ENCODE data around the gene NCOA6. TPM values are rescaled to one million over a fixed set of nuclear protein-coding genes. Genes with fewer than 3 reads are reported as not detected.

The NCOA6 gene
- total and polyA plus RNA-seq, 2 donors (not counting 1 experiment from before 2014, with no cell fraction given): 16.0 to 31.9 TPM

GRCh38 chr20:34754611-34755010, 70.8 kb downstream of the NCOA6 start:
- POLR2A ChIA-PET: no interaction called here
- Histone ChIP-seq H4K20me1 (ENCODE audit: control insufficient read depth, insufficient read depth, low read length, poor library complexity, severe bottlenecking) (no peaks in the 10 kb centered on the region), H3K9ac (ENCODE audit: low read length) (no peak overlapping the region), H3K9me3 (ENCODE audit: control extremely low read depth in 1 of 3, control insufficient read depth in 2 of 3, insufficient read depth in 1 of 3, low read length in 2 of 3) (no peaks in the 10 kb centered on the region), H3K79me2 (ENCODE audit: control insufficient read depth, insufficient read depth, low read length) (no peaks in the 10 kb centered on the region), H3K4me3 (ENCODE audit: control extremely low read depth in 1 of 5, extremely low read depth in 1 of 5, insufficient read depth in 1 of 5, low read depth in 2 of 5, low read length in 4 of 5) (no peak overlapping the region), H3K36me3 (replicated peaks in 1 of 2; ENCODE audit: control extremely low read depth in 1 of 2, control insufficient read depth in 1 of 2, extremely low read depth in 1 of 2, insufficient read depth in 2 of 2, low read length in 1 of 2) (peaks cover 23 to 51% of the 10 kb centered on the region in 2 experiments), H3K27me3 (replicated peaks in 1 of 4; ENCODE audit: control extremely low read depth in 1 of 4, control insufficient read depth in 3 of 4, insufficient read depth in 4 of 4, low read length in 3 of 4) (no peaks in the 10 kb centered on the region), H3K4me1 (ENCODE audit: control insufficient read depth in 2 of 2, insufficient read depth in 2 of 2, low read length in 2 of 2) (no peaks in the 10 kb centered on the region), H3K4me2 (replicated peaks; ENCODE audit: low read depth, low read length, poor library complexity, severe bottlenecking) (no peak overlapping the region), H3K27ac (ENCODE audit: low read length in 2 of 2) (no peak overlapping the region), H2AFZ (ENCODE audit: insufficient read depth, low read depth, low read length, poor library complexity, severe bottlenecking) (no peak overlapping the region)
- ATAC-seq (ENCODE audit: low read depth) (no peak), DNase-seq (no peak)
- WGBS (ENCODE audit: insufficient coverage): 80% methylated on average over 2 of the region's 4 CpGs
- H3K4me3 Mint-ChIP-seq: no peak overlapping the region
- H3K4me1 Mint-ChIP-seq: no peaks in the 10 kb centered on the region
- H3K27ac Mint-ChIP-seq: no peak overlapping the region
- CTCF ChIA-PET: interaction anchor here (0.6 to 1.5 kb wide), 3 partner anchors 15 to 442 kb away, joined by 3 to 7 read pairs (median 6); no protein-coding TSS in a partner anchor
- no peaks in the 10 kb centered on the region for H3K9me3 Mint-ChIP-seq (ENCODE audit: insufficient read depth)
- no peaks in the 10 kb centered on the region for H3K27me3 Mint-ChIP-seq
- TF ChIP-seq EZH2 (IDR thresholded peaks at IDR 0.05; ENCODE audit: borderline replicate concordance, insufficient read depth, low read depth, low read length, poor library complexity, severe bottlenecking) (no peak), CTCF (IDR thresholded peaks at IDR 0.05) (no peak)
- intact Hi-C loops (cut with micrococcal nuclease): no loop called here

- Histone ChIP-seq H2AFZ (ENCODE audit: insufficient read depth, low read depth, low read length, poor library complexity, severe bottlenecking) (no peak overlapping the region), H3K27ac (ENCODE audit: low read length in 2 of 2) (no peak overlapping the region), H3K9ac (ENCODE audit: low read length) (no peak overlapping the region), H3K9me3 (ENCODE audit: control extremely low read depth in 1 of 3, control insufficient read depth in 2 of 3, insufficient read depth in 1 of 3, low read length in 2 of 3) (no peaks in the 10 kb centered on the region), H3K79me2 (ENCODE audit: control insufficient read depth, insufficient read depth, low read length) (no peaks in the 10 kb centered on the region), H3K36me3 (replicated peaks in 1 of 2; ENCODE audit: control extremely low read depth in 1 of 2, control insufficient read depth in 1 of 2, extremely low read depth in 1 of 2, insufficient read depth in 2 of 2, low read length in 1 of 2) (peaks cover 26 to 54% of the 10 kb centered on the region in 2 experiments), H3K4me2 (replicated peaks; ENCODE audit: low read depth, low read length, poor library complexity, severe bottlenecking) (no peak overlapping the region), H3K27me3 (replicated peaks in 1 of 4; ENCODE audit: control extremely low read depth in 1 of 4, control insufficient read depth in 3 of 4, insufficient read depth in 4 of 4, low read length in 3 of 4) (no peaks in the 10 kb centered on the region), H4K20me1 (ENCODE audit: control insufficient read depth, insufficient read depth, low read length, poor library complexity, severe bottlenecking) (no peaks in the 10 kb centered on the region), H3K4me1 (ENCODE audit: control insufficient read depth in 2 of 2, insufficient read depth in 2 of 2, low read length in 2 of 2) (no peaks in the 10 kb centered on the region), H3K4me3 (ENCODE audit: control extremely low read depth in 1 of 5, extremely low read depth in 1 of 5, insufficient read depth in 1 of 5, low read depth in 2 of 5, low read length in 4 of 5) (no peak overlapping the region)
- no peak overlapping the region for H3K27ac Mint-ChIP-seq
- no peaks in the 10 kb centered on the region for H3K4me1 Mint-ChIP-seq
- no peaks in the 10 kb centered on the region for H3K9me3 Mint-ChIP-seq (ENCODE audit: insufficient read depth)
- ATAC-seq (ENCODE audit: low read depth) (no peak), DNase-seq (no peak)
- ChIA-PET POLR2A (no interaction called here), CTCF (interaction anchor here (0.6 to 1.5 kb wide), 4 partner anchors 16 to 441 kb away, joined by 3 to 7 read pairs (median 4); no protein-coding TSS in a partner anchor)
- TF ChIP-seq EZH2 (IDR thresholded peaks at IDR 0.05; ENCODE audit: borderline replicate concordance, insufficient read depth, low read depth, low read length, poor library complexity, severe bottlenecking): no peak
- TF ChIP-seq CTCF (IDR thresholded peaks at IDR 0.05): no peak
- intact Hi-C loops (cut with micrococcal nuclease): no loop called here
- H3K27me3 Mint-ChIP-seq: no peaks in the 10 kb centered on the region
- no peak overlapping the region for H3K4me3 Mint-ChIP-seq
- WGBS (ENCODE audit: insufficient coverage): 100% methylated on average over 1 of the region's 2 CpGs
These were observed 71.6 kb downstream of the NCOA6 start for GRCh38 chr20:34753706-34754461.

Data from B cell (primary cell).